ENCODE data around the gene DPF3.
"Not testable (repeated sequence)": the region's sequence is repeated elsewhere in the genome, so short reads cannot be mapped to it uniquely, and the experiment has no call there.

Gene DPF3

DNA sequence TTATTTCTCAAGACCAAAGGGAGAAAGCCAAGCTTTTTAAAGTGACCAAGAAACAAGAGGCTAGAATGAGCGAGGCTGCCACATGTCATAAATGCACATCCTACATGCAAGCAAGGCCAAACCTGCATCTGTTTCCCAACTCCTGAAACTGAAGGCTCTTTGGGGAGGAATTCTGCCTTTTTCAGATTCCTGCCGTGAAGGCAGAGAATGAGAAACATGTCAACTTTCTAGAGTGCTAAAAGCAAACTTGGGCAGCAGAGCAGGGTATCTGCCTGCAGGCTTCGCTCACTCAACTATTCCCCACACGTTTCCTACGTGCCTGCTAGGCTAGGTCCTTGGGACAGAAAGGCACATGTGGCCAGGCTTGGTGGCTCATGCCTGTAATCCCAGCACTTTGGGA, 15.2 kb downstream of the DPF3 start:
- DNase-seq: no peak

DNA sequence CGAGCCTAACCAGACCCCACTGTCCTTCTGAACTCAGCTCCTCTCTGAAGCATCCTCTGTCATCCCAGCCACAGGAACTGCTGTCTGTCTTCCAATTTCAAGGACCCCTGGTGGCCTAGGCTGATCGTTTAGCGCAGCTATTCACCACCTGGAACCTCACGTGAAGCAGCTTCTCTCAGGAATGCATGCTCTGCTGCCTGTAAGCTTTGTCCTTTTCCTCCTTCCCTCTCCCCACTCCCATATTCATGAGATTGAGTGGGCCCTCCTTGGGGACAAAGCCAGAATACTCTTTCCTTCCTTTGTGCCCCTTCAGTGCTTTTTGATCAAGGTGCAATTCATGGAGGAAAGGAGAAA, 17.2 kb downstream of the DPF3 start:
- DNase-seq: no peak

- DNase-seq: no peak
These were observed 17.7 kb downstream of the DPF3 start for GRCh38 chr14:72876005-72876709.

GRCh38 chr14:72870878-72871277, 23.0 kb downstream of the DPF3 start:
- DNase-seq: not testable (repeated sequence)

DNA sequence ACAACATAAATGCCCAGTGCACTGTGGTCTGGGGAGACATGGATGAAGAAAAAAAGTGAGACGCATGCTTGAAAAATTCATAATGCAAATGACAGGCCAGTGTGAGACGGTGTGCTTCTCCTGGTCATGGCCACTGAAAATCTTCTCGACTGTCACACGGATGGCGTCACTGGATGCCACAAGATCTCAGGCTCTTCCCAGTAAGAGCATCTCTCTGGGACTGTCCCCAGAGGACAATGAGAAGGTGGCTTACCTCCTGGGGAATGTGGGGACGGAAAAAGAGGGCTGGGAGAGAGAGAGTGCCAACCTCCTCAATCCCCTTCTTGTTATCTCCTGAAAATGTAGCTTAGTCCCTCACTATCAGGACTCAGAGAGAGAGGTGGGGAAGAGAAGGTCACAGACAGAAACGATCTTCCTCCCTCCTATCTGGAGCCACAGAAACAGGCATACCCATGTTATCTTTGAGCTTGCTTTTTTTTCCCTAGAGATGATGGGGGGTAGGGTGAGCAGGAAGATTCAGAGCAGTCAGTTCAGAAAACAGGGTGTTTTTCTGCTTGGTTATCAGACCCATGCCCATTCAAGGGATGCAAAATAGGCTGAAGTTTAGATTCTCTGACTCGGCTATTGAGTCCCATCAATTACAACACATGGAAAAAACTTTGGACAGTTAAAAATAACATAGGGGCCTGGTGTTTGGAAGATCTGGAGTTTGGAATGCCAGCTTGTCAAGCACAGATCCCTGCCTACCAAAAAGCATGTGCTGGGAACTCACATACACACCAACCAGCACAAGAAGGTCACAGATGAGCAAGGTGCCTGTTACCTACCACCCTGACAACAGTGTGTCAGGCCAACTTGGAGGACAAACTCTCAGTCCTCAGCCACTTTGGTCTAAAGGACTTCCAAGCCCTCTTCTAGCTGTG, 24.2 kb downstream of the DPF3 start:
- no peak for DNase-seq

DNA sequence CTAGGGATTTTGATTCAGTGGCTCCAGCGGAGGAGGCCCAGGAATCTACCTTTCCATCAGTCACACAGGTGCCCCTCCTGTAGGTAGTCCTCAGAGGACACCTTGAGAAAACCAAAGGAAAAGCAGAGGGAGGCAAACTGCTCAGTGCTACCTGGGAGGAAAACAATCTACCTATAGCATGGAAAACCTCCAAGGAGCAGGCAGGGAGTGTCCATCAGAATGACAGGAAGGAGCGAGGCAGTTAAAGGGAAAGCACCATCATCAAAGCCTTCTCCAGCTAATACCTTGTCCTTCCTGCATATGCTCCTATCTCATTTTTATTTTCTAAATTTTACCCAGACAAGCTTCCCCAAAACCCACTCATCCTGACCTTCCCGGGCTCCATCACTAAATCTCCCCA, 25.4 kb downstream of the DPF3 start:
- DNase-seq: no peak

GRCh38 chr14:72864712-72865365, 29.1 kb downstream of the DPF3 start:
- DNase-seq: no peak

DNA sequence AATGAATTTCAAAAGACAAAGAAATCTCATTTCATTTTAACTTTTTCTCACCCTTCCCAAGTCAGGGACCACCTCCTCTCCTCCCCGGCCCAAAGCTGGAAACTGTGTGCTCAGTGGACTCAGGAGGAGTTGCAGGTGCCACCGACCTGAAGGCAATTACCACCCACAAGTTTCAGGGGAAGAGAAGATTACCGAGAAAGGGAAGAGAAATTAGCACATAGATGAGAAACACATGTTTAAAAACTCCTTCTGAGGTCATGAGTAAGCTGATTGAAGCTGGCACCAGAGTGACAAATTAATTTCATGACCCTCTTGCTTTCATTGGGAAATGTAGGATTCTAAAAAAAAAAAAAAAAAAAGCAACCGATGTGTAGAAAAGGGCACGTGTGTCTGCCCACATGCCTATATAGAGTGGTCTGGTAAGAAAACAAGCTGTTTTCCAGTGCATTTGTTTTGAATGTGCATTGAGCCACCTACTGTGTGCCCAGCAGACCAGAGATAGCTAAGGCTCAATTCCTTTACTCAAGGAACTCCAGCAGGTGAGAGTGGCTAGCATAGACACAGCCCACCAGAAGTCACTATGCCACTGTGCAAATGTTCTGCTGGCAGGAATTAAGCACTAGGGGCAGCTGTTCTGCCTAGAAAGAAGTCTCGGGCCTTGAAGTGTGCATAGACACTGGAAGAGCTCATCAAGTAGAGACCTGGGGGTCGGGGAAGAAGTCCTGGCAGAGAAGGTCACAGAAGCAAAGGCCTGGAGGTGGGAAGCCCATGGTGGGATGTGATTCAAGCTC, 30.5 kb downstream of the DPF3 start:
- DNase-seq: no peak

DNA sequence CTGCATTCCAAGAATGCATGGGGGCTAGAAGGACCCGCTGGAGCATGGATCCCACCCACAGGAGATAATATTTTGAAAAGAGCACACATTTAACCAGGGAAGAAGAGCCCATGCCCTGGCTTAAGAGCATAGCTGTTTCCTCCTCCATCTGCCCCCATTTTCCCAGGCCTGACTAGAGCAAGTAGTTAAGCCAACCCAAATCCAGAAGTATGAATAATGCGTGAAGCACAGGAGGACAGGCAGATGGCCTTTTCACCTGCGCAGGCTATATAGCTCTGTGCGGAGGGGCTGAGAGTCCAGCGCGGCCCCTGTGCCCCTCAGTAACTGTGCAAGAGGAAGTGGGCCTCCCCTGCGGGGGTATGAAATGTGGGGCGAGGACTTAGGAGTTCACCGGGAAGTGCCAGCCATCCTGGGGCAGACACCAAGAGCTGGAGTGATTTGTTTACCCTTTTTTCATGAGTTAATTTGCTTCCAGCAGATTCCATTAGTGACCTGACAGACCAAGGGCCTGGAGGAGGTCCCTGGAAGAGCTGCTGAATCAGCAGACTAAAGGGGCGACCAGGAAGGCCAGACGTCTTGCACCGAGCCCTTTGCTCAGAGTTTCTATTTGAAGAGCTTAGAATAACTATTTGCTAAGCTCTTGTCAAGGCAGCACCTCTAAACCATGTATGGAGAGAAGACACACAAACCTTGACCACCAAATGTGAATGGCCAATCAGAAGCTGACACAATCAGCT, 37.2 kb downstream of the DPF3 start:
- DNase-seq: no peak

DNA sequence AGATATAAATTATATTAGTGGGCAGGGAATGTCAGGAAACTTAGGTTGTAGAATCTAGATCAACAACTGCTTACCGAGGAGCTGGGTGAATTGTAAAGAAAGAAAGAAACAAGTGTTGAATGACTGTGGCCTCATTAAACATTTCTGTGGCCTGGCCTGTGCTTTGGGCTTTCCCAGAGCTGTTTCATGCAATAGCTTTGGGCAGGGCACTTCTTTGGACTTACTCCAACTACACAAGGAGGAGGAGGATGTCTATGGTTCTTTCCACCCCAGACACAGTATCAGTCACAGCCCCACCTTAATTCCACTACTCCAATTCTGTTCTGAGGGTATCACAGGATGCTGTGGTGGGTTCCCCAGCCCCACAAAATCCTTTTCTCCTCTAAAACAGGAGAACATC, 38.0 kb downstream of the DPF3 start:
- DNase-seq: no peak

DNA sequence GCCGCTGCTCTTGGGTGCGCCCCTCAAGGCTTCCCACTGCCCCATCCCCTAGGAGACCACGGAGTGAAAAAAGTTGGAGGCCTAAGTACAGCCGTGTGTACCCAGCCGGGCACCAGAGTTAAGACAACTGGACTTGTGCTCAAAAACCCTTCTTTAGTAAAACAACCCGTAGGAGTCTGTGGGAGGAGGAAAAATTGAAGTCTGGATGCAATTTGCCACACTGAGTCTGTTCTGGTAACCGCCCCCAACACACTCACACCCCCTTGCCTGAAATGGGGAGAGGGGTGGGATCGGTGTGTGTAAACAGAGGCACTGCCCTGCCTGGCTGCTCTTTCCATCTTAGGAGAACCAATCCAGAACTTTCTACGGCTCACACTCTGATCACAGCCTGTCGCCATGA, 41.7 kb downstream of the DPF3 start:
- DNase-seq: no peak

GRCh38 chr14:72851635-72852034, 42.3 kb downstream of the DPF3 start:
- no peak for DNase-seq

GRCh38 chr14:72850360-72850759, 43.5 kb downstream of the DPF3 start:
- DNase-seq: no peak

DNA sequence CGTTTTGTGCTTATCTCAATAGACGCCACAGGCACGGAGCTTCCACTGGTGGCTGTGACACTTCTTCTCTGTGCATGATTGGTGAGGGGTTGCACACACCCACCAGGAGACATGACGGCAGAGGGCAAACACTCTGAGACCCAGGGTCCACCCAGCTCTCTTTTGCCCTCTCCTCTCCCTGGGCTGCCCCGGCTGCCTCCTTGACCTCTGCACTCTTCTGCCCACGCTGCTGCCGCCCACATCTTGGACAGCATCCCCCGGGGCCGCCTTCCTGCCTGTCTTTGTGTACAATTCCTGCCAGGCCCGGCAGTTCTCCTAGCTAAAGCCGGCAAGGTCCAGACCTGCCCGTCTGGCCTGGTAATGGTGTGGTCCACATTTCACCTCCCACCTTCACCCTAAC, 44.7 kb downstream of the DPF3 start:
- no peak for DNase-seq

DNA sequence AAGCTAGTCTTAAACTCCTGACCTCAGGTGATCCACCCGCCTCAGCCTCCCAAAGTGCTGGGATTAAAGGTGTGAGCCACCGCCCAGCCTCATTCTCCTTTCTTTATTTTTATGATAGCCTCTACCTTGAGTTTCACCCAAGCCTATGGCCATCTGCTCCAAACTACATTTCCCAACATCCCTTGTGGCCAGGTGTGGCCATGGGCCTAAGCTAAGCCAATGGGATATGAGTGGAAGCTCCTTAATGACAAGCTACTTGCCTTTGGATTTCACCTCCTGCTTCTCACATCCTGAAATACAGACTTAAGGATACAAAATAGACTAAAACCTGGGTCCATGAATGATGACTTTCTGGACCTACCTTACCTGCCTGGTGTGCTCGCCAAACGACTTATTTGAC, 46.2 kb downstream of the DPF3 start:
- no peak for DNase-seq

GRCh38 chr14:72845683-72846082, 48.2 kb downstream of the DPF3 start:
- no peak for DNase-seq

- no peak for DNase-seq
These were observed 48.7 kb downstream of the DPF3 start for GRCh38 chr14:72845196-72845595.

DNA sequence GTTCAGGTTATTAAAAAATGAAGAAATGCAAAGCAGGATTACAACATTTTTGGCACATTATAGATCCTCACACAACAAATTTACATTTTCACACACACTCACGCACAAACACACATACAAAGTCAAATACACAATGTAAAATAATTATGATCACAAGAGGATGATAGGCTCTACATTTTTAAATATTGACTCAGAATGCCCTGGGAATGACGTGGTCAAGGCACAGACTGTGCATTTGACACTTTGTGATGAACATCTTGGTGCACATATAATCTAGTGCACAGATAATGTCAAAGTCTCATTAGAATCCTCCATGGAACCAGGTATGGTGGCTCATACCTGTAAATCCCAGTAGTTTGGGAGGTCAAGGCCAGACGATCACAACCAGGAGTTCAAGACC, 49.4 kb downstream of the DPF3 start:
- DNase-seq: no peak

GRCh38 chr14:72839753-72840607, 53.9 kb downstream of the DPF3 start:
- DNase-seq: no peak

DNA sequence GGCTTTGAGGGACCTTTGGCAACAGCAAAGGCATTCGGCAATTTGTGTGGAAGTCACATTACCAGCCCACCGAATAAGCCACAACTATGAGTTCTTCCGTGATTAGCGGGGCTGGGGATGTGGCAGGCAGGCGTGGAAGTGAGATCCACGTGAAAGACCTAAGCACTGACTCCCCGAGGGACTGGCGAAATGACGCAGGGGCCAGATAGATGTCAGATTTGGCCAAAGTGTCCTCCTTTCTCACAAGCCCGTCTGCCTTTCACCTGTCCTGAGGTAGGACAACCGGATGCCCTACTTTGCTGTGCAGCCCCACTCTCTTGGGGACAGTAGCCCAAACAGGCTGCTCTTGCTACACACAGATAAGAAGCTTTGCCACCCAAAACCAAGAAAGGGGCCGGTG, 54.5 kb downstream of the DPF3 start:
- DNase-seq: no peak

- no peak for DNase-seq
These were observed 57.8 kb downstream of the DPF3 start for GRCh38 chr14:72836085-72836484.
